Thymus (tissue), 11 donors: ENCODE measurements around the gene EDNRA. TPM values are rescaled to one million over a fixed set of nuclear protein-coding genes. Genes with fewer than 3 reads are reported as not detected.

Source experiments
- DNase-seq, 9 donors: peaks; one replicate each; pipeline ENCODE4 v3.0.0-alpha.2; 2013; ENCODE audit warnings: low spot score in 9 of 9, low read depth in 6 of 9, missing footprints in 1 of 9
- H3K27ac ChIP-seq, 2 donors: one replicate each; pipeline ENCODE4 v1.5.1; 2013; ENCODE audit warnings: control low read depth in 1 of 2, low read depth in 1 of 2, low read length in 1 of 2, mild to moderate bottlenecking in 1 of 2, moderate library complexity in 1 of 2
- H3K27me3 ChIP-seq, 2 donors: one replicate each; pipeline ENCODE4 v1.5.1; 2013; ENCODE audit warnings: low read length in 1 of 2; ENCODE audit not compliant: control insufficient read depth in 2 of 2, insufficient read depth in 1 of 2
- H3K36me3 ChIP-seq, 2 donors: one replicate each; pipeline ENCODE4 v1.5.1; 2013; ENCODE audit warnings: low read length in 1 of 2, mild to moderate bottlenecking in 1 of 2, moderate library complexity in 1 of 2; ENCODE audit not compliant: control insufficient read depth in 2 of 2, insufficient read depth in 2 of 2
- H3K4me1 ChIP-seq, 2 donors: one replicate each; pipeline ENCODE4 v1.5.1; 2013; ENCODE audit warnings: low read length in 2 of 2; ENCODE audit not compliant: control insufficient read depth in 2 of 2, insufficient read depth in 2 of 2
- H3K4me3 ChIP-seq, 2 donors: one replicate each; pipeline ENCODE4 v1.5.1; 2013; ENCODE audit warnings: low read length in 2 of 2, control low read depth in 1 of 2, mild to moderate bottlenecking in 1 of 2
- H3K9me3 ChIP-seq, 2 donors: one replicate each; pipeline ENCODE4 v1.5.1; 2013; ENCODE audit warnings: low read length in 1 of 2, mild to moderate bottlenecking in 1 of 2; ENCODE audit not compliant: control insufficient read depth in 2 of 2, insufficient read depth in 1 of 2
- WGBS: extraction: QIAGEN DNeasy Blood & Tissue Kit; methylation state at CpG from one replicate; pipeline ENCODE4 v1.1.7; 2013; 5-methylcytosine and 5-hydroxymethylcytosine counted together
- polyA plus RNA-seq: library from polyadenylated mRNA; stranded (reverse); fragments of 200-250 nt; gene quantifications from one replicate; pipeline ENCODE4 v1.2.3, GENCODE V29; 2013
- total RNA-seq: library from RNA; stranded (reverse); fragments of 120-200 nt; gene quantifications from one replicate; pipeline ENCODE4 v1.2.4, GENCODE V29; 2013
- donor health status: healthy.

Gene EDNRA
- total and polyA plus RNA-seq, 2 donors: 4.7 to 10.1 TPM

- Histone ChIP-seq H3K27me3 (no peaks in the 10 kb centered on the region), H3K4me3 (no peak overlapping the region), H3K4me1 (no peaks in the 10 kb centered on the region), H3K27ac (no peak overlapping the region), H3K9me3 (no peaks in the 10 kb centered on the region), H3K36me3 (no peaks in the 10 kb centered on the region)
- WGBS: 95% methylated on average over 2 of the region's 2 CpGs
- DNase-seq: no peak
These were observed 15.4 kb upstream of the EDNRA start for GRCh38 chr4:147465461-147465860.

- no peaks in the 10 kb centered on the region for H3K9me3 ChIP-seq
- peaks cover 0 to 4% of the 10 kb centered on the region in 2 donors for H3K4me1 ChIP-seq
- DNase-seq: no peak
- H3K36me3 ChIP-seq: no peaks in the 10 kb centered on the region
- no peak overlapping the region for H3K4me3 ChIP-seq
- H3K27me3 ChIP-seq: peaks cover 19 to 24% of the 10 kb centered on the region in 2 donors
- H3K27ac ChIP-seq: no peak overlapping the region
These were observed 3.5 kb upstream of the EDNRA start for GRCh38 chr4:147477439-147477838.

GRCh38 chr4:147479376-147479775, 1.5 kb upstream of the EDNRA start:
- Histone ChIP-seq H3K27me3 (peaks cover 20 to 28% of the 10 kb centered on the region in 2 donors), H3K9me3 (no peaks in the 10 kb centered on the region), H3K4me3 (no peak overlapping the region), H3K27ac (no peak overlapping the region), H3K4me1 (peaks cover 0 to 4% of the 10 kb centered on the region in 2 donors), H3K36me3 (no peaks in the 10 kb centered on the region)
- WGBS: 71% methylated on average over 2 of the region's 2 CpGs
- DNase-seq: no peak

- H3K27ac ChIP-seq: no peak overlapping the region
- peaks cover 20 to 28% of the 10 kb centered on the region in 2 donors for H3K27me3 ChIP-seq
- DNase-seq: peak in 1 of 9 donors; percentile 25
These were observed 1.1 kb upstream of the EDNRA start for GRCh38 chr4:147479786-147480185.

GRCh38 chr4:147480502-147480890, 401 bp upstream of the EDNRA start:
- H3K27ac ChIP-seq: peak overlapping the region; percentile 8 to 53
- no peaks in the 10 kb centered on the region for H3K36me3 ChIP-seq
- no peaks in the 10 kb centered on the region for H3K9me3 ChIP-seq
- H3K27me3 ChIP-seq: peaks cover 20 to 28% of the 10 kb centered on the region in 2 donors
- H3K4me1 ChIP-seq: peaks cover 0 to 4% of the 10 kb centered on the region in 2 donors
- DNase-seq: no peak
- WGBS: 81% methylated on average over 11 of the region's 11 CpGs
- H3K4me3 ChIP-seq: peak overlapping the region; percentile 11 to 12

More at GRCh38 chr4:147479786-147480185, 1.1 kb upstream of the EDNRA start:
- Histone ChIP-seq H3K36me3 (no peaks in the 10 kb centered on the region), H3K4me3 (no peak overlapping the region), H3K4me1 (peaks cover 0 to 4% of the 10 kb centered on the region in 2 donors), H3K9me3 (no peaks in the 10 kb centered on the region)
- 78% methylated on average over 5 of the region's 5 CpGs for WGBS

- Histone ChIP-seq H3K27ac (peak overlapping the region; percentile 60 to 63), H3K4me1 (peaks cover 0 to 4% of the 10 kb centered on the region in 2 donors), H3K36me3 (no peaks in the 10 kb centered on the region), H3K9me3 (no peaks in the 10 kb centered on the region), H3K27me3 (peaks cover 20 to 28% of the 10 kb centered on the region in 2 donors), H3K4me3 (peak overlapping the region; percentile 6 to 34)
- no peak for DNase-seq
- WGBS: 10% methylated on average over 13 of the region's 13 CpGs
These were observed 746 bp downstream of the EDNRA start for GRCh38 chr4:147481577-147482109.

- H3K27me3 ChIP-seq: peaks cover 20 to 28% of the 10 kb centered on the region in 2 donors
- peak in 1 of 9 donors; percentile 14 for DNase-seq
- 70% methylated on average over 2 of the region's 2 CpGs for WGBS
- H3K4me1 ChIP-seq: peaks cover 0 to 4% of the 10 kb centered on the region in 2 donors
- peak overlapping the region in 1 of 2 donors; percentile 34 for H3K4me3 ChIP-seq
- H3K27ac ChIP-seq: peak overlapping the region in 1 of 2 donors; percentile 75
- no peaks in the 10 kb centered on the region for H3K9me3 ChIP-seq
- no peaks in the 10 kb centered on the region for H3K36me3 ChIP-seq
These were observed 1.4 kb downstream of the EDNRA start for GRCh38 chr4:147482281-147482680.

GRCh38 chr4:147485167-147485566, 4.3 kb downstream of the EDNRA start:
- H3K9me3 ChIP-seq: no peaks in the 10 kb centered on the region
- WGBS: 93% methylated on average over 2 of the region's 2 CpGs
- peaks cover 0 to under 1% of the 10 kb centered on the region in 2 donors for H3K4me1 ChIP-seq
- peaks cover 20 to 23% of the 10 kb centered on the region in 2 donors for H3K27me3 ChIP-seq
- no peak overlapping the region for H3K27ac ChIP-seq
- H3K4me3 ChIP-seq: no peak overlapping the region
- no peak for DNase-seq
- no peaks in the 10 kb centered on the region for H3K36me3 ChIP-seq

GRCh38 chr4:147487616-147488015, 6.7 kb downstream of the EDNRA start:
- Histone ChIP-seq H3K27ac (no peak overlapping the region), H3K9me3 (no peaks in the 10 kb centered on the region), H3K36me3 (no peaks in the 10 kb centered on the region), H3K27me3 (peaks cover 0 to 2% of the 10 kb centered on the region in 2 donors), H3K4me1 (no peaks in the 10 kb centered on the region), H3K4me3 (no peak overlapping the region)
- no peak for DNase-seq
